Fibroblast of lung (primary cell): ENCODE data around the gene RSAD1. TPM values are rescaled to one million over a fixed set of nuclear protein-coding genes. Genes with fewer than 3 reads are reported as not detected.

Experiments used
- DNase-seq, 2 donors: peaks; one replicate each; pipeline versions ENCODE4 v3.0.0 to v3.0.0-alpha.2; 2010; ENCODE audit warnings: low read depth in 2 of 2
- H2AFZ ChIP-seq: 2 replicates; pipeline ENCODE4 v1.5.1; 2012; ENCODE audit warnings: low read length, control low read depth, inconsistent platforms
- H3K27ac ChIP-seq: 2 replicates; pipeline ENCODE4 v1.5.1; 2011; ENCODE audit warnings: low read length, control low read depth; ENCODE audit not compliant: insufficient read depth
- H3K27me3 ChIP-seq: 2 replicates; pipeline ENCODE4 v1.5.1; 2011; ENCODE audit warnings: mild to moderate bottlenecking, low read length; ENCODE audit not compliant: control insufficient read depth, insufficient read depth
- H3K36me3 ChIP-seq: 2 replicates; pipeline ENCODE4 v1.5.1; 2011; ENCODE audit warnings: low read length; ENCODE audit not compliant: control insufficient read depth, insufficient read depth
- H3K4me1 ChIP-seq: 2 replicates; pipeline ENCODE4 v1.5.1; 2011; ENCODE audit warnings: low read length; ENCODE audit not compliant: control insufficient read depth, insufficient read depth; ENCODE audit errors: extremely low read depth
- H3K4me2 ChIP-seq: 2 replicates; pipeline ENCODE4 v1.5.1; 2011; ENCODE audit warnings: low read length, control low read depth; ENCODE audit not compliant: insufficient read depth; ENCODE audit errors: extremely low read depth
- H3K4me3 ChIP-seq, 4 experiments: fragments of 200-600 bp in 1 of 4; sonication (generic) in 1 of 4; replicated peaks in 1 of 4; 2 replicates each; pipeline ENCODE4 v1.5.1; 2011 to 2016; ENCODE audit warnings: low read length in 4 of 4, low read depth in 3 of 4, mild to moderate bottlenecking in 3 of 4, control low read depth in 2 of 4, inconsistent platforms in 1 of 4, mixed read lengths in 1 of 4; ENCODE audit not compliant: insufficient read depth in 1 of 4; ENCODE audit errors: control extremely low read depth in 1 of 4
- H3K79me2 ChIP-seq: 2 replicates; pipeline ENCODE4 v1.5.1; 2012; ENCODE audit warnings: mild to moderate bottlenecking, low read length, inconsistent platforms; ENCODE audit not compliant: control insufficient read depth, insufficient read depth
- H3K9ac ChIP-seq: 2 replicates; pipeline ENCODE4 v1.5.1; 2011; ENCODE audit warnings: mild to moderate bottlenecking, low read length, control low read depth; ENCODE audit not compliant: insufficient read depth
- H3K9me3 ChIP-seq: 2 replicates; pipeline ENCODE4 v1.5.1; 2012; ENCODE audit warnings: low read depth, low read length; ENCODE audit not compliant: control insufficient read depth, insufficient read depth
- H4K20me1 ChIP-seq: 2 replicates; pipeline ENCODE4 v1.5.1; 2011; ENCODE audit warnings: low read length; ENCODE audit not compliant: control insufficient read depth, insufficient read depth; ENCODE audit errors: extremely low read depth
- EZH2 ChIP-seq: IDR thresholded peaks from 2 replicates; pipeline ENCODE4 v1.5.1; 2012; ENCODE audit warnings: low read length, control low read depth, mild to moderate bottlenecking; ENCODE audit errors: missing control alignments
- polyA plus RNA-seq, 2 donors: library from polyadenylated mRNA; depleted of rRNA in 1 of 2; stranded (reverse) in 1 of 2; unstranded in 1 of 2; fragments of >200 nt; gene quantifications; 2 replicates each; pipeline ENCODE4 v1.2.1, GENCODE V29; 2011 to 2012; ENCODE audit warnings: missing spikeins in 1 of 2
- total RNA-seq: library from RNA; depleted of rRNA; stranded (reverse); fragments of >200 nt; gene quantifications from 2 replicates; pipeline ENCODE4 v1.2.1, GENCODE V29; 2014
- TF ChIP-seq, protein P1 (sequence below), 2 donors: IDR thresholded peaks in 1 of 2; conservative IDR thresholded peaks in 1 of 2; 1 replicate in 1 of 2; 2 replicates in 1 of 2; pipeline ENCODE4 v1.5.1; 2011 to 2012; ENCODE audit warnings: low read length in 2 of 2, control low read depth in 1 of 2, inconsistent platforms in 1 of 2, low read depth in 1 of 2, mild to moderate bottlenecking in 1 of 2

The RSAD1 gene
- total and polyA plus RNA-seq, 2 donors (not counting 1 experiment from before 2014, with no cell fraction given), result 12.5 to 28.4 TPM

DNA sequence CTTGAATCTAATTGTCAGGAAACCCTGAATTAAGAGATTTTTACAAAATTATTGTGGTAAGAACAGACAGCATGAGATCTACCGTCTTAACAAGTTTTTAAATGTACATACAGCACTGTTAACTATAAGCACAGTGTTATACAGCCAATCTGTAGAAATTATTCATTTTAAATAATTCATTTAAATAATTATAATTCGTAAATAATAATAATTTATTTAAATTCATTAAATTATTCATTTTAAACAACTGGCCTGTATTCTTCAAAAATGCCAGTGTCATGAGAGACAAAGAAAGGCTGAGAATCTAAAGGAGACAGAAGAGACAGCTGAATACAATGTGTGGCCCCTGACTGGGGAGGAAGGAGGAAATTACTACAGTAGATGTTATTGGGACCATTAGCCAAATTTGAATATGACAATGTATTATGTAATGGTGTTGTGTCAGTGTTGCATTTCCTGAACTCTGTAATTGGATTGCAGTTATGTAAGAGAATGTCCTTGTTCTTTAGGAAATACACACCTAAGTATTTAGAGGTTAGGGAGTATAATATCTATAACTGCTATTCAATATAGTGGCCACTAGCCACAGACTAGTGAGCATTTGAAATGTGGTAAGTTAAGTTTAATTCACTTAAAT, 2.3 kb downstream of the RSAD1 start:
- no peaks in the 10 kb centered on the region for H3K27me3 ChIP-seq
- no peak overlapping the region for H3K27ac ChIP-seq
- H3K4me3 ChIP-seq, result no peak overlapping the region
- H3K4me1 ChIP-seq, result peaks cover 12% of the 10 kb centered on the region
- H3K9ac ChIP-seq, result no peak overlapping the region
- no peak overlapping the region for H2AFZ ChIP-seq
- H3K9me3 ChIP-seq, result no peaks in the 10 kb centered on the region
- H3K4me2 ChIP-seq, result no peak overlapping the region
- H4K20me1 ChIP-seq, result no peaks in the 10 kb centered on the region
- TF ChIP-seq, protein P1, sequence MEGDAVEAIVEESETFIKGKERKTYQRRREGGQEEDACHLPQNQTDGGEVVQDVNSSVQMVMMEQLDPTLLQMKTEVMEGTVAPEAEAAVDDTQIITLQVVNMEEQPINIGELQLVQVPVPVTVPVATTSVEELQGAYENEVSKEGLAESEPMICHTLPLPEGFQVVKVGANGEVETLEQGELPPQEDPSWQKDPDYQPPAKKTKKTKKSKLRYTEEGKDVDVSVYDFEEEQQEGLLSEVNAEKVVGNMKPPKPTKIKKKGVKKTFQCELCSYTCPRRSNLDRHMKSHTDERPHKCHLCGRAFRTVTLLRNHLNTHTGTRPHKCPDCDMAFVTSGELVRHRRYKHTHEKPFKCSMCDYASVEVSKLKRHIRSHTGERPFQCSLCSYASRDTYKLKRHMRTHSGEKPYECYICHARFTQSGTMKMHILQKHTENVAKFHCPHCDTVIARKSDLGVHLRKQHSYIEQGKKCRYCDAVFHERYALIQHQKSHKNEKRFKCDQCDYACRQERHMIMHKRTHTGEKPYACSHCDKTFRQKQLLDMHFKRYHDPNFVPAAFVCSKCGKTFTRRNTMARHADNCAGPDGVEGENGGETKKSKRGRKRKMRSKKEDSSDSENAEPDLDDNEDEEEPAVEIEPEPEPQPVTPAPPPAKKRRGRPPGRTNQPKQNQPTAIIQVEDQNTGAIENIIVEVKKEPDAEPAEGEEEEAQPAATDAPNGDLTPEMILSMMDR (conservative IDR thresholded peaks at IDR 0.05 in 1 of 2, IDR thresholded peaks at IDR 0.05 in 1 of 2; ENCODE audit: low read depth in 1 of 2, low read length in 2 of 2), result no peak
- no peak for TF ChIP-seq EZH2
- peaks cover 6% of the 10 kb centered on the region for H3K79me2 ChIP-seq
- DNase-seq, result no peak
- peaks cover 8% of the 10 kb centered on the region for H3K36me3 ChIP-seq

DNA sequence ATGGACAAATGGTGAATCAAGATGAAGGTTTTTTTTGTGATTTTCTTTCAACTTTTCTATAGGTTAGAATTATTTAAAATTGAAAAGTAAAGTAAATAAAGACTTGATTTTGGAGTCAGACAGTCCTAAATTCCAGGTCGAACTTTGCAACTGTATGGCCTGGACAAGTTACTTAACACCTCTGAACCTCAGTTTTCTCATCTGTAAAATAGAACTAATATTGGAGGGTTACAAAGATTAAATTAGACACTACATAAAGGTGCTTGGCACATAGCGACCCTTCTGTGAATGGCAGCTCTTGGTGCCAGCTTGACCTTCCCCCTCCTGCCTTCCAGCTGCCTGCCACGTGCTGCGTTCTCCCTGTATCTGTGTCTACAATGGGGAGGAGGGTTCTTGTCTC, 3.0 kb downstream of the RSAD1 start:
- no peak overlapping the region for H3K4me3 ChIP-seq
- no peak overlapping the region for H3K9ac ChIP-seq
- H3K27ac ChIP-seq, result peak overlapping the region; percentile 8
- peaks cover 12% of the 10 kb centered on the region for H3K4me1 ChIP-seq
- no peak overlapping the region for H2AFZ ChIP-seq
- H3K27me3 ChIP-seq, result no peaks in the 10 kb centered on the region
- no peak for DNase-seq
- H3K4me2 ChIP-seq, result no peak overlapping the region
- TF ChIP-seq EZH2, result no peak
- TF ChIP-seq, protein P1 (conservative IDR thresholded peaks at IDR 0.05 in 1 of 2, IDR thresholded peaks at IDR 0.05 in 1 of 2; ENCODE audit: low read depth in 1 of 2, low read length in 2 of 2), result no peak
- H4K20me1 ChIP-seq, result no peaks in the 10 kb centered on the region
- no peaks in the 10 kb centered on the region for H3K9me3 ChIP-seq
- peaks cover 6% of the 10 kb centered on the region for H3K79me2 ChIP-seq
- peaks cover 8% of the 10 kb centered on the region for H3K36me3 ChIP-seq

DNA sequence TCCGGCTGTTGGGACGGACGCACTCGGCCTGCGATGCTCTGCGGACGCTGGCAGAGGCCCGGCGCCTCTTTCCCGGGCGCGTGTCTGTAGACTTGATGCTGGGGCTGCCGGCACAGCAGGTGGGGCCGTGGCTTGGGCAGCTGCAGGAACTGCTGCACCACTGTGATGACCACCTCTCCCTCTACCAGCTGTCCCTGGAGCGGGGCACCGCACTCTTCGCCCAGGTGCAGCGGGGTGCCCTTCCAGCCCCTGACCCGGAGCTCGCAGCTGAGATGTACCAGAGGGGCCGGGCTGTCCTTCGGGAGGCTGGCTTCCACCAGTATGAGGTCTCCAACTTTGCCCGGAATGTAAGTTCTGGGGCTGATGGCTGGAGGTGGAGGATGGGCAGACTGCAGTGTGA, 3.5 kb downstream of the RSAD1 start:
- peaks cover 6% of the 10 kb centered on the region for H3K79me2 ChIP-seq
- no peak overlapping the region for H3K9ac ChIP-seq
- DNase-seq, result no peak
- H3K4me2 ChIP-seq, result no peak overlapping the region
- H3K27me3 ChIP-seq, result no peaks in the 10 kb centered on the region
- peaks cover 8% of the 10 kb centered on the region for H3K36me3 ChIP-seq
- peaks cover 12% of the 10 kb centered on the region for H3K4me1 ChIP-seq
- H3K9me3 ChIP-seq, result no peaks in the 10 kb centered on the region
- no peak overlapping the region for H2AFZ ChIP-seq
- peak overlapping the region; percentile 8 for H3K27ac ChIP-seq
- no peak overlapping the region for H3K4me3 ChIP-seq
- TF ChIP-seq EZH2, result no peak
- TF ChIP-seq, protein P1 (conservative IDR thresholded peaks at IDR 0.05 in 1 of 2, IDR thresholded peaks at IDR 0.05 in 1 of 2; ENCODE audit: low read depth in 1 of 2, low read length in 2 of 2), result no peak
- no peaks in the 10 kb centered on the region for H4K20me1 ChIP-seq
